AG04450 (cell line): ENCODE data around the gene KLHL20. TPM values are rescaled to one million over a fixed set of nuclear protein-coding genes. Genes with fewer than 3 reads are reported as not detected.
A peak's percentile ranks its signal among the peaks of the same experiment; 100 is the strongest.
"Not testable (repeated sequence)": the region's sequence is repeated elsewhere in the genome, so short reads cannot be mapped to it uniquely, and the experiment has no call there.

Experiments used
- CTCF ChIA-PET: fragments of 300-600, 350-600 bp; formaldehyde crosslinking; extraction: SDS; loops from one replicate; lab custom pipeline; 2022; ENCODE audit warnings: antibody characterized with exemption, inconsistent platforms; lab: Charles Lee
- POLR2A ChIA-PET: fragments of 350-600 bp; formaldehyde crosslinking; extraction: SDS; loops from one replicate; lab custom pipeline; 2021; ENCODE audit warnings: antibody characterized with exemption, inconsistent platforms; lab: Yijun Ruan, JAX
- DNase-seq: peaks from one replicate; pipeline ENCODE4 v3.0.0-alpha.2; 2011; ENCODE audit warnings: low read depth, low spot score
- H3K27ac ChIP-seq: one replicate; pipeline ENCODE4 v1.5.1; 2012; ENCODE audit warnings: low read depth, low read length, control low read depth
- H3K27me3 ChIP-seq: one replicate; pipeline ENCODE4 v1.6.0; 2012; ENCODE audit warnings: low read length; ENCODE audit not compliant: control insufficient read depth, insufficient read depth
- H3K4me3 ChIP-seq: 2 replicates; pipeline ENCODE4 v1.5.1; 2011; ENCODE audit warnings: mild to moderate bottlenecking, low read depth, low read length, control low read depth
- H3K9me3 ChIP-seq: 2 replicates; pipeline ENCODE4 v1.5.1; 2012; ENCODE audit warnings: low read length; ENCODE audit not compliant: control insufficient read depth, insufficient read depth
- CTCF ChIP-seq: IDR thresholded peaks from 2 replicates; pipeline ENCODE4 v1.5.1; 2011; ENCODE audit warnings: low read depth, low read length, control low read depth, inconsistent platforms
- polyA minus RNA-seq: library from RNA; depleted of rRNA, polyadenylated mRNA; stranded (reverse); fragments of >200 nt; gene quantifications from 2 replicates; pipeline ENCODE4 v1.2.3, GENCODE V29; 2011; rRNA and poly(A)+ RNA removed
- polyA plus RNA-seq: library from polyadenylated mRNA; depleted of rRNA; stranded (reverse); fragments of >200 nt; gene quantifications from 2 replicates; pipeline ENCODE4 v1.2.3, GENCODE V29; 2011; rRNA removed

The KLHL20 gene
- polyA plus RNA-seq (17.6 and 19.7 TPM in 2 replicates), polyA minus RNA-seq (18.3 and 19.2 TPM in 2 replicates)

DNA sequence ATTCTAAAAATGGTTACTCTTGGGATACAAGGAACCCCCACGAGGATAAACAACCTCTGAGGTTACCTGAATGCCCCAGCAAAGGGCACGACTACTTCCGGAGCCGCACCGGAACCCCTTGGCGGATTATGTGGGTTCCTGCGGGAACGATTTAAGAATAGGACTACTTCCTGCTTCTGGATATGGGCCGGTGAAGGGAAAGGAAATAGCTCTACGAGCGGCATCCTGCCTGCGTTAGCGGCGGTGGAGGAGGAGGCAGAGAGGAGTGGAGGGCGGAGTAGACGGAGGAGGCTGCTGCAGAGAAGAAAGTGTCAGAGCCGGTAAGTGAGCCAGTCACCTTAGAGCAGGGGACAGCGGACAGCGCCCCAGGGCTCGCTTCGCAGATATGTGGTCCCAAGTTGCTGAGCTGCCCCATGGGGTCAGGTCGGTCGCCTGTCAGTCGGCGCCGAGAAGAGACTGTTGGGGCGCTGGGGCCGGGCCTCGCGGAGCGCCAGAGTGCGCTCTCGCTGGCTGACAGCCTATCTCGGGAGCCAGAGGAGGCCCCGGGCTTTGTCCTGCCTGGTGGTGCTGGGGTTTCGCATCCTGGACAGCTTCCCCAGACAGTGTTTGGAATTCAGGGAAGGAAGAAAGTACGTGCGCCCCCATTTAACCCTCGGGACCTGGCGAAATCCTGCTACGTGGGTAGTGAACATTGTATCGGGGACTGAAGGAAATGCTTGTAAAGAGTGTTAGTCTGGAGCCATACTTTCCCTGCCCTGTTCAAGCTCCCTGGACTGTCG lies at the start of gene KLHL20:
KLHL20 (plus strand) TSS at position 223 of the 779 bp plus-strand sequence. CDS start 1,063 bp downstream, outside the sequence.
- Histone ChIP-seq H3K27ac (peak within 1 kb of the TSS; percentile 83), H3K27me3 (peaks cover 4% of the 10 kb centered on the region), H3K9me3 (no peaks in the 10 kb centered on the region), H3K4me3 (peak within 1 kb of the TSS; percentile 90)
- CTCF ChIA-PET = interaction anchor here (0.6 to 0.9 kb wide), 2 partner anchors 37 to 356 kb away, joined by 3 to 6 read pairs; no protein-coding TSS in a partner anchor
- POLR2A ChIA-PET = interaction anchor here (0.6 to 1.9 kb wide), 7 partner anchors 34 to 1972 kb away, joined by 3 to 8 read pairs (median 4); partner anchors contain the start of genes CENPL and DARS2
- DNase-seq = peak; percentile 80
- 0 out of 2 replicates have a peak, but pooled peaks have one; percentile 8 for TF ChIP-seq CTCF

DNA sequence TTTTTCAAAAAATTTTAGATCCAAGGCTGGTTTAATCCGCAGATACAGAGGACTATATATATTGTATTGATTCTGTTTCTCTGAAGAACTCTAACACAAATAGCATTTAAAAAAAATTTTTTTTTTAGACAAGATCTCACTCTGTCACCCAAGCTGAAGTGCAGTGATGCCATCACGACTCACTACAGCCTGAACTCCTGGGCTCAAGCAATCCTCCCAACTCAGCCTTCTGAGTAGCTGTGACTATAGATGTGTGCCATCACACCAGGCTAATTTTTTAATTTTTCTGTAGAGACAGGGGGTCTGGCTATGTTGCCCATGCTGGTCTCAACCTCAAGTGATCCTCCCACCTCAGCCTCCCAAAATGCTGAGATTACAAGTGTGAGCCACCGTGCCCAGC lies 48.1 kb upstream of the KLHL20 start:
- no peak for DNase-seq

DNA sequence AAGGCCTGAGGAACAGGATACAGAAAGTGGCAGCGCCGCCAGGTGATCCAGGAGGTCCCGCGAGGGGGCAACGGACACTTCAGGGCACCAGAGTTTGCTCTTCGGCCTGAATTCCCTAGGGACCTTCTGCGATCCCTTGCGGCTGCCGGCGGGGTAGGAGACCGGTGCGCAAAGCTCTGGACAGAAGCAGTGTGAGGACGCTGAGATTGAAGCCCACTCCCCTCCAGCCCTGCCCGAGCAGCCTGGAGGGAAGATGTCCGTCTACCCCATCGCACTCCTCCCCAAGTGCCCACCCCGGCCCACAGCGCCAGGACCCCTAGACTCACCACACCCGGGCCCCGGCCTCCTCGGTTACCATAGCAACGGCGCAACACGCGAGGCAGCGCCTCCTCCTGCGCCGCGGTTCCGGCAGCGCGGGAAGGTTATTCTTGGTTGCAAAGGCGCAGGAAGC lies 45.3 kb upstream of the KLHL20 start, which contains the start of gene ANKRD45:
ANKRD45 (minus strand) TSS at position 361 of the 451 bp plus-strand sequence. CDS start 10,433 bp downstream, outside the sequence.
- POLR2A ChIA-PET = interaction anchor here (0.6 kb wide), 1 partner anchor 45 kb away, joined by 3 read pairs; the partner anchor contains the start of gene KLHL20
- TF ChIP-seq CTCF = no peak
- Histone ChIP-seq H3K9me3 (no peaks in the 10 kb centered on the region; the same call in 1 of the 2 replicates), H3K4me3 (peak within 1 kb of the TSS; percentile 59), H3K27me3 (peaks cover 10% of the 10 kb centered on the region), H3K27ac (no peak within 1 kb of the TSS)
- CTCF ChIA-PET = interaction anchor here (0.6 kb wide), 1 partner anchor 1647 kb away, joined by 3 read pairs; no protein-coding TSS in a partner anchor
- DNase-seq = no peak

More for the DNA sequence above, 48.1 kb upstream of the KLHL20 start:
- Histone ChIP-seq H3K9me3 (no peaks in the 10 kb centered on the region; the same call in 1 of the 2 replicates), H3K27ac (no peak overlapping the region), H3K27me3 (peaks cover 12% of the 10 kb centered on the region), H3K4me3 (no peak overlapping the region)
- ChIA-PET POLR2A (no interaction called here), CTCF (no interaction called here)
- TF ChIP-seq CTCF = no peak

DNA sequence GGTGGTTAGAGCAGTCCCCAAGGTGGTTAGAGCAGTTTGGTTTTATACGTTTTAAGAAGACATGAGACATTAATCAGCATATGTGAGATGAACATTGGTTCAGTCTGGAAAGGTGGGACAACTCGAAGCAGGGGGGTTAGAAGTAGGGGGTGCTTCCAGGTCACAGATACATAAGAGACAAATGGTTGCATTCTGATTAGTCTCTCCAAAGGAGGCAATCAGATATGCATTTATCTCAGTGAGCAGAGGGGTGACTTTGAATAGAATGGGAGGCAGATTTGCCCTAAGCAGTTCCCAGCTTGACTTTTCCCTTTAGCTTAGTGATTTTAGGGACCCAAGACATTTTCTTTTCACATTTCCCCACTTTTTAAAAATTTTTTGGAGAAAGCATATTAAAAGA lies 40.3 kb upstream of the KLHL20 start:
- DNase-seq, H3K4me3 ChIP-seq, H3K27me3 ChIP-seq, CTCF ChIA-PET, POLR2A ChIA-PET, H3K27ac ChIP-seq, H3K9me3 ChIP-seq: not testable (repeated sequence)

DNA sequence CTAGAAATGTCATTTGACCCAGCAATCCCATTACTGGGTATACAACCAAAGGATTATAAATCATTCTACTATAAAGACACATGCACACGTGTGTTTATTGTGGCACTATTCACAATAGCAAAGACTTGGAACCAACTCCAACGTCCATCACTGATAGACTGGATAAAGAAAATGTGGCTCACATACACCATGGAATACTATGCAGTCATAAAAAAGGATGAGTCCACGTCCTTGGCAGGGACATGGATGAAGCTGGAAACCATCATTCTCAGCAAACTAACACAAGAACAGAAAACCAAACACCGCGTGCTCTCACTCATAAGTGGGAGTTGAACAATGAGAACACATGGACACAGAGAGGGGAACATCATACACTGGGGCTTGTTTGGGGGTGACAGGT lies 34.6 kb upstream of the KLHL20 start:
- CTCF ChIA-PET, H3K4me3 ChIP-seq, DNase-seq, H3K27me3 ChIP-seq, H3K27ac ChIP-seq, POLR2A ChIA-PET, H3K9me3 ChIP-seq: not testable (repeated sequence)
